Measurements from ENCODE around the gene HLA-DQA1. TPM values are rescaled to one million over a fixed set of nuclear protein-coding genes. Genes with fewer than 3 reads are reported as not detected.
A peak's percentile ranks its signal among the peaks of the same experiment; 100 is the strongest.
"Not testable (repeated sequence)": the region's sequence is repeated elsewhere in the genome, so short reads cannot be mapped to it uniquely, and the experiment has no call there.

HLA-DQA1 gene
- total and polyA plus RNA-seq, 5 donors from 2014 or later: 4.2 to 86.7 (median 20.3) TPM

GRCh38 chr6:32671908-32672307 lies 34.7 kb downstream of the HLA-DQA1 start:
- not testable (repeated sequence) for H3K27me3 ChIP-seq (ENCODE audit: control insufficient read depth, insufficient read depth, low read length); H3K9me3 ChIP-seq (ENCODE audit: control insufficient read depth in 2 of 2, low read length in 2 of 2); H3K4me3 ChIP-seq (ENCODE audit: low read depth, low read length); H3K9me3 Mint-ChIP-seq; H3K27ac Mint-ChIP-seq; H3K36me3 ChIP-seq (ENCODE audit: control insufficient read depth, insufficient read depth, low read length); DNase-seq; H3K36me3 Mint-ChIP-seq; H3K27me3 Mint-ChIP-seq; H3K4me3 Mint-ChIP-seq; H3K27ac ChIP-seq (ENCODE audit: insufficient read depth, low read length, poor library complexity, severe bottlenecking); ATAC-seq (ENCODE audit: low read depth in 2 of 2)
- H3K4me1 Mint-ChIP-seq: peaks cover 15 to 31% (median 16%) of the 10 kb centered on the region in 4 donors
- peaks cover 11% of the 10 kb centered on the region for H3K4me1 ChIP-seq (ENCODE audit: control insufficient read depth, insufficient read depth, low read length, poor library complexity, severe bottlenecking)

- not testable (repeated sequence) for H3K9me3 ChIP-seq (ENCODE audit: control insufficient read depth in 2 of 2, low read length in 2 of 2); H3K27me3 Mint-ChIP-seq; ATAC-seq (ENCODE audit: low read depth in 2 of 2); H3K36me3 Mint-ChIP-seq; H3K27me3 ChIP-seq (ENCODE audit: control insufficient read depth, insufficient read depth, low read length); H3K4me3 Mint-ChIP-seq; DNase-seq; H3K27ac Mint-ChIP-seq; H3K27ac ChIP-seq (ENCODE audit: insufficient read depth, low read length, poor library complexity, severe bottlenecking); H3K4me1 ChIP-seq (ENCODE audit: control insufficient read depth, insufficient read depth, low read length, poor library complexity, severe bottlenecking); H3K36me3 ChIP-seq (ENCODE audit: control insufficient read depth, insufficient read depth, low read length); H3K4me3 ChIP-seq (ENCODE audit: low read depth, low read length)
- Mint-ChIP-seq H3K4me1 (peaks cover 2 to 18% (median 6%) of the 10 kb centered on the region in 4 donors), H3K9me3 (peaks cover 0 to 15% (median 2%) of the 10 kb centered on the region in 7 donors)
Measured at GRCh38 chr6:32674123-32674522, 36.9 kb downstream of the HLA-DQA1 start.

- H3K27ac ChIP-seq (ENCODE audit: insufficient read depth, low read length, poor library complexity, severe bottlenecking): no peak overlapping the region
- H3K27me3 Mint-ChIP-seq: peaks cover 9% of the 10 kb centered on the region
- no peak overlapping the region for H3K4me3 ChIP-seq (ENCODE audit: low read depth, low read length)
- no peaks in the 10 kb centered on the region for H3K4me1 ChIP-seq (ENCODE audit: control insufficient read depth, insufficient read depth, low read length, poor library complexity, severe bottlenecking)
- no peak for ATAC-seq (ENCODE audit: low read depth in 2 of 2)
- H3K36me3 Mint-ChIP-seq: no peaks in the 10 kb centered on the region
- no peaks in the 10 kb centered on the region for H3K27me3 ChIP-seq (ENCODE audit: control insufficient read depth, insufficient read depth, low read length)
- H3K4me3 Mint-ChIP-seq: no peak overlapping the region
- H3K27ac Mint-ChIP-seq: no peak overlapping the region
- DNase-seq: no peak
- H3K36me3 ChIP-seq (ENCODE audit: control insufficient read depth, insufficient read depth, low read length): no peaks in the 10 kb centered on the region
- H3K9me3 ChIP-seq (ENCODE audit: control insufficient read depth in 2 of 2, low read length in 2 of 2): no peaks in the 10 kb centered on the region
- peaks cover 0 to 14% (median 2%) of the 10 kb centered on the region in 7 donors for H3K9me3 Mint-ChIP-seq
- H3K4me1 Mint-ChIP-seq: peaks cover 3 to 17% (median 13%) of the 10 kb centered on the region in 4 donors
Measured at GRCh38 chr6:32679492-32679891, 42.3 kb downstream of the HLA-DQA1 start.

- Mint-ChIP-seq H3K27me3 (peaks cover 9% of the 10 kb centered on the region), H3K36me3 (no peaks in the 10 kb centered on the region), H3K27ac (no peak overlapping the region)
Measured at GRCh38 chr6:32680055-32680454, 42.8 kb downstream of the HLA-DQA1 start.

GRCh38 chr6:32684246-32684645 lies 47.0 kb downstream of the HLA-DQA1 start:
- H3K4me3 ChIP-seq (ENCODE audit: low read depth, low read length): no peak overlapping the region
- no peaks in the 10 kb centered on the region for H3K9me3 ChIP-seq (ENCODE audit: control insufficient read depth in 2 of 2, low read length in 2 of 2)
- ATAC-seq (ENCODE audit: low read depth in 2 of 2) (no peak), DNase-seq (no peak)
- peaks cover 17% of the 10 kb centered on the region for H3K4me1 ChIP-seq (ENCODE audit: control insufficient read depth, insufficient read depth, low read length, poor library complexity, severe bottlenecking)
- Mint-ChIP-seq H3K36me3 (no peaks in the 10 kb centered on the region), H3K9me3 (peaks cover 0 to 5% (median 0%) of the 10 kb centered on the region in 7 donors), H3K27ac (peak overlapping the region in 2 of 3 donors; percentile 65 to 67), H3K4me1 (peaks cover 16 to 40% (median 19%) of the 10 kb centered on the region in 4 donors), H3K4me3 (peak overlapping the region in 2 of 4 donors; percentile 7 to 42), H3K27me3 (peaks cover 16% of the 10 kb centered on the region)
- no peaks in the 10 kb centered on the region for H3K36me3 ChIP-seq (ENCODE audit: control insufficient read depth, insufficient read depth, low read length)
- no peaks in the 10 kb centered on the region for H3K27me3 ChIP-seq (ENCODE audit: control insufficient read depth, insufficient read depth, low read length)
- H3K27ac ChIP-seq (ENCODE audit: insufficient read depth, low read length, poor library complexity, severe bottlenecking): no peak overlapping the region

More at GRCh38 chr6:32680055-32680454, 42.8 kb downstream of the HLA-DQA1 start:
- H3K27me3 ChIP-seq (ENCODE audit: control insufficient read depth, insufficient read depth, low read length): no peaks in the 10 kb centered on the region
- DNase-seq (no peak), ATAC-seq (ENCODE audit: low read depth in 2 of 2) (no peak)
- H3K36me3 ChIP-seq (ENCODE audit: control insufficient read depth, insufficient read depth, low read length): no peaks in the 10 kb centered on the region
- H3K4me3 ChIP-seq (ENCODE audit: low read depth, low read length): no peak overlapping the region
- Mint-ChIP-seq H3K4me1 (peaks cover 6 to 19% (median 10%) of the 10 kb centered on the region in 4 donors), H3K9me3 (peaks cover 0 to 13% (median 2%) of the 10 kb centered on the region in 7 donors), H3K4me3 (no peak overlapping the region)
- H3K4me1 ChIP-seq (ENCODE audit: control insufficient read depth, insufficient read depth, low read length, poor library complexity, severe bottlenecking): peaks cover under 1% of the 10 kb centered on the region
- H3K27ac ChIP-seq (ENCODE audit: insufficient read depth, low read length, poor library complexity, severe bottlenecking): no peak overlapping the region
- no peaks in the 10 kb centered on the region for H3K9me3 ChIP-seq (ENCODE audit: control insufficient read depth in 2 of 2, low read length in 2 of 2)

- H3K4me1 ChIP-seq (ENCODE audit: control insufficient read depth, insufficient read depth, low read length, poor library complexity, severe bottlenecking): peaks cover 17% of the 10 kb centered on the region
- H3K36me3 ChIP-seq (ENCODE audit: control insufficient read depth, insufficient read depth, low read length): no peaks in the 10 kb centered on the region
- H3K4me3 ChIP-seq (ENCODE audit: low read depth, low read length): peak overlapping the region; percentile 60
- Mint-ChIP-seq H3K9me3 (peaks cover 0 to 3% (median 0%) of the 10 kb centered on the region in 7 donors), H3K27ac (peak overlapping the region; percentile 65 to 87 (median 67)), H3K4me3 (peak overlapping the region; percentile 59 to 92 (median 66)), H3K36me3 (no peaks in the 10 kb centered on the region), H3K27me3 (peaks cover 16% of the 10 kb centered on the region), H3K4me1 (peaks cover 24 to 39% (median 28%) of the 10 kb centered on the region in 4 donors)
- ATAC-seq (ENCODE audit: low read depth in 2 of 2) (peak; percentile 95), DNase-seq (peak; percentile 56 to 92 (median 85))
- peak overlapping the region; percentile 79 for H3K27ac ChIP-seq (ENCODE audit: insufficient read depth, low read length, poor library complexity, severe bottlenecking)
- H3K9me3 ChIP-seq (ENCODE audit: control insufficient read depth in 2 of 2, low read length in 2 of 2): no peaks in the 10 kb centered on the region
- no peaks in the 10 kb centered on the region for H3K27me3 ChIP-seq (ENCODE audit: control insufficient read depth, insufficient read depth, low read length)
Measured at GRCh38 chr6:32685603-32686002, 48.4 kb downstream of the HLA-DQA1 start.

- H3K27me3 ChIP-seq (ENCODE audit: control insufficient read depth, insufficient read depth, low read length): peaks cover 1% of the 10 kb centered on the region
- Mint-ChIP-seq H3K4me3 (peak overlapping the region in 1 of 4 donors; percentile 47), H3K27ac (peak overlapping the region in 2 of 3 donors; percentile 1 to 66), H3K4me1 (peaks cover 18 to 33% (median 30%) of the 10 kb centered on the region in 4 donors), H3K36me3 (no peaks in the 10 kb centered on the region), H3K27me3 (peaks cover 37% of the 10 kb centered on the region), H3K9me3 (no peaks in the 10 kb centered on the region)
- H3K4me1 ChIP-seq (ENCODE audit: control insufficient read depth, insufficient read depth, low read length, poor library complexity, severe bottlenecking): peaks cover 17% of the 10 kb centered on the region
- H3K9me3 ChIP-seq (ENCODE audit: control insufficient read depth in 2 of 2, low read length in 2 of 2): no peaks in the 10 kb centered on the region
- ATAC-seq (ENCODE audit: low read depth in 2 of 2) (no peak), DNase-seq (peak in 1 of 3 donors; percentile 29)
- H3K27ac ChIP-seq (ENCODE audit: insufficient read depth, low read length, poor library complexity, severe bottlenecking): no peak overlapping the region
- H3K4me3 ChIP-seq (ENCODE audit: low read depth, low read length): no peak overlapping the region
- H3K36me3 ChIP-seq (ENCODE audit: control insufficient read depth, insufficient read depth, low read length): no peaks in the 10 kb centered on the region
Measured at GRCh38 chr6:32689531-32690501, 52.6 kb downstream of the HLA-DQA1 start.
